ENCODE measurements around the gene KIN. TPM values are rescaled to one million over a fixed set of nuclear protein-coding genes. Genes with fewer than 3 reads are reported as not detected.

The KIN gene
- total RNA-seq, 1 experiment from 2014 or later: 15.0 TPM

DNA sequence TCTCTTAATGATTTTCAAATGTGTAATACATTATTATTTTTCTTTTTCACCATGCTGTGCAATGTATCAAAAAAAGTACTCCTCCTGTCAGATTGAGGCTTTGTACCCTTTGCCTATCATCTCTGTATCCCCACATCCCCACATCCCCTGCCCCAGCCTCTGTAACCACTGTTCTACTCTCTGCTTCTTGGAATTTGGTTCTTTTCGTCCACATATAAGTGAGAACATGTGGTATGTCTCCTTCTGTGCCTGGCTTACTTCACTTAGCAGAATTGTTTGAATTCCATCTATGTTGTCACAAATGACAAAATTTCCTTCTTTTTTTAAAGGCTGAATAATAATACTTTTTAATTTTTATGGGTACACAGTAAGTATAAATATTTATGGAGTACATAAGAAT lies 44.3 kb upstream of the KIN start:
- peaks cover 11% of the 10 kb centered on the region for H3K36me3 Mint-ChIP-seq (ENCODE audit: insufficient read depth, unreplicated experiment)
- intact Hi-C loops (cut with micrococcal nuclease; ENCODE audit: unreplicated experiment): no loop called here

GRCh38 chr10:7829289-7829834 lies 41.6 kb upstream of the KIN start:
- CTCF ChIA-PET: interaction anchor here (0.6 kb wide), 1 partner anchor 378 kb away, joined by 4 read pairs; no protein-coding TSS in a partner anchor
- DNase-seq: no peak
- intact Hi-C loops (cut with micrococcal nuclease; ENCODE audit: unreplicated experiment): no loop called here
- Mint-ChIP-seq H3K4me3 (ENCODE audit: low read depth, unreplicated experiment) (no peak overlapping the region), H3K4me1 (ENCODE audit: low read depth, unreplicated experiment) (no peaks in the 10 kb centered on the region), H3K27me3 (ENCODE audit: unreplicated experiment) (no peaks in the 10 kb centered on the region), H3K9me3 (ENCODE audit: low read depth, unreplicated experiment) (no peaks in the 10 kb centered on the region), H3K27ac (ENCODE audit: unreplicated experiment) (no peak overlapping the region), H3K36me3 (ENCODE audit: insufficient read depth, unreplicated experiment) (peaks cover 13% of the 10 kb centered on the region)
- no peak for TF ChIP-seq CTCF (IDR thresholded peaks at IDR 0.05; ENCODE audit: unreplicated experiment)
- BruUV-seq (replicated peaks): no TSS peak

More for the DNA sequence above, 44.3 kb upstream of the KIN start:
- no TSS peak for BruUV-seq (replicated peaks)
- Mint-ChIP-seq H3K4me1 (ENCODE audit: low read depth, unreplicated experiment) (no peaks in the 10 kb centered on the region), H3K27ac (ENCODE audit: unreplicated experiment) (no peak overlapping the region), H3K9me3 (ENCODE audit: low read depth, unreplicated experiment) (no peaks in the 10 kb centered on the region), H3K27me3 (ENCODE audit: unreplicated experiment) (no peaks in the 10 kb centered on the region), H3K4me3 (ENCODE audit: low read depth, unreplicated experiment) (no peak overlapping the region)
- CTCF ChIA-PET: no interaction called here
- TF ChIP-seq CTCF (IDR thresholded peaks at IDR 0.05; ENCODE audit: unreplicated experiment): no peak
- DNase-seq: no peak

- no TSS peak for BruUV-seq (replicated peaks)
- Mint-ChIP-seq H3K9me3 (ENCODE audit: low read depth, unreplicated experiment) (no peaks in the 10 kb centered on the region), H3K27ac (ENCODE audit: unreplicated experiment) (no peak overlapping the region), H3K4me1 (ENCODE audit: low read depth, unreplicated experiment) (peaks cover under 1% of the 10 kb centered on the region), H3K4me3 (ENCODE audit: low read depth, unreplicated experiment) (no peak overlapping the region), H3K36me3 (ENCODE audit: insufficient read depth, unreplicated experiment) (peaks cover 16% of the 10 kb centered on the region), H3K27me3 (ENCODE audit: unreplicated experiment) (no peaks in the 10 kb centered on the region)
- DNase-seq: no peak
- CTCF ChIA-PET: no interaction called here
- no peak for TF ChIP-seq CTCF (IDR thresholded peaks at IDR 0.05; ENCODE audit: unreplicated experiment)
- intact Hi-C loops (cut with micrococcal nuclease; ENCODE audit: unreplicated experiment): no loop called here
Observed at GRCh38 chr10:7826971-7827370, 39.2 kb upstream of the KIN start.

DNA sequence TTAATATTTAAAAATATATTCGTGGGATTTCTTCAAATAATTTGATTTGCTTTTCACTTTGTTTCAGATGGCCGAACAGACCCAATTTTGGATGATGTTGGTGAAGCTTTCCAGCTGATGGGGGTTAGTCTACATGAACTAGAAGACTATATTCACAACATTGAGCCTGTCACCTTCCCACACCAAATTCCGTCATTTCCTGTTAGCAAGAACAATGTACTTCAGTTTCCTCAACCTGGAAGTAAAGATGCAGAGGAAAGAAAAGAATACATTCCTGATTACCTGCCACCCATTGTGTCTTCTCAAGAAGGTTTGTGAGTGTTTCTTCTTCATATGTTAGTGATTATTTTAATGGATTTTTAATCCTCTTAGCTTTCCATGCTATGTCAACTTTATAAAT lies 36.5 kb upstream of the KIN start:
- TF ChIP-seq CTCF (IDR thresholded peaks at IDR 0.05; ENCODE audit: unreplicated experiment): no peak
- no peaks in the 10 kb centered on the region for H3K27me3 Mint-ChIP-seq (ENCODE audit: unreplicated experiment)
- CTCF ChIA-PET: no interaction called here
- H3K36me3 Mint-ChIP-seq (ENCODE audit: insufficient read depth, unreplicated experiment): peaks cover 11% of the 10 kb centered on the region
- no peak overlapping the region for H3K4me3 Mint-ChIP-seq (ENCODE audit: low read depth, unreplicated experiment)
- H3K4me1 Mint-ChIP-seq (ENCODE audit: low read depth, unreplicated experiment): peaks cover 11% of the 10 kb centered on the region
- H3K9me3 Mint-ChIP-seq (ENCODE audit: low read depth, unreplicated experiment): no peaks in the 10 kb centered on the region
- H3K27ac Mint-ChIP-seq (ENCODE audit: unreplicated experiment): no peak overlapping the region
- no peak for DNase-seq
- BruUV-seq (replicated peaks): no TSS peak
- intact Hi-C loops (cut with micrococcal nuclease; ENCODE audit: unreplicated experiment): no loop called here
